NCI-H2171 (cell line): Measurements from ENCODE around the gene MAFF.

ENCODE experiments used
- DNase-seq: peaks from one replicate; lab custom pipeline; 2025; lab: John Stamatoyannopoulos, UW

MAFF gene

GRCh38 chr22:38248280-38248679, 46.5 kb downstream of the MAFF start:
- no peak for DNase-seq

- DNase-seq = no peak
Observed at GRCh38 chr22:38249301-38249700, 47.5 kb downstream of the MAFF start.

- DNase-seq = no peak
Observed at GRCh38 chr22:38249803-38250642, 48.2 kb downstream of the MAFF start.

- DNase-seq = no peak
Observed at GRCh38 chr22:38250643-38251340, 49.0 kb downstream of the MAFF start.

- DNase-seq = no peak
Observed at GRCh38 chr22:38251341-38251692, 49.5 kb downstream of the MAFF start.

- no peak for DNase-seq
Observed at GRCh38 chr22:38255697-38256096, 53.9 kb downstream of the MAFF start.

- DNase-seq = no peak
Observed at GRCh38 chr22:38257181-38257580, 55.4 kb downstream of the MAFF start.

GRCh38 chr22:38257650-38258250, 56.0 kb downstream of the MAFF start:
- peak; percentile 76 for DNase-seq

GRCh38 chr22:38258895-38259294, 57.1 kb downstream of the MAFF start:
- no peak for DNase-seq

GRCh38 chr22:38259370-38259769, 57.6 kb downstream of the MAFF start:
- DNase-seq = no peak

GRCh38 chr22:38260761-38261681, 59.2 kb downstream of the MAFF start:
- no peak for DNase-seq

GRCh38 chr22:38262051-38262795, 60.4 kb downstream of the MAFF start:
- no peak for DNase-seq

GRCh38 chr22:38264322-38264843, 62.6 kb downstream of the MAFF start:
- DNase-seq = no peak
